Measurements from ENCODE around the gene BAX. TPM values are rescaled to one million over a fixed set of nuclear protein-coding genes. Genes with fewer than 3 reads are reported as not detected.

BAX gene
- polyA plus RNA-seq, 1 donor (not counting 4 experiments of a cell fraction or from before 2014, with no cell fraction given), result 113 TPM

DNA sequence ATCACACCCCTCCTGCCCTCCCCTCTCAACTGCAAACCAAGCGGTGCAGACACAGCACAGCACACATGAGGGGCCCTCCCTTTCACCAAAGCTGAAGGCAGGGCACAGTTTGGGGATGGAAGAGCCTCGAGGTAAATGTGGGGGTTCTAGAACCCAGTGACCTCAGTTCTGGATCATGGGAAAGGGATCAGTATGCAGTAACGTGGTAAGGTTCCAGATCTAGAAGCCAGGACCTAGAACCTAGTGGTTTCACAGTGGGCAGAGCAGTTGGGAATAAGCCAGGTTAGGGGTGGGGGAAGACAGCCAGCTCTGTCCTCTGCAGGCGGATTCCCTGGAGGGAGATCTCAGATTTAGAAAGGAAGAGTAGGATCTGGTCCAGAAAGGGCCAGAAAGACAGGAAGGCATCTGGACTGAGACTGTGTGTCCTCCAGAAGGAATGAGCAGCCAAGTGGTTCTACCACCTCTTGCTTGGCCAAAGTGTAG is 13.5 kb downstream of the BAX start:
- Histone ChIP-seq H3K9me3 (ENCODE audit: control insufficient read depth, low read depth, low read length) (no peaks in the 10 kb centered on the region), H3K36me3 (ENCODE audit: control insufficient read depth in 2 of 2, extremely low read depth in 1 of 2, insufficient read depth in 2 of 2, low read length in 2 of 2) (peaks cover 18 to 24% of the 10 kb centered on the region in 2 experiments), H2AFZ (ENCODE audit: control insufficient read depth, low read length) (no peak overlapping the region), H3K4me2 (ENCODE audit: control insufficient read depth, extremely low read depth, insufficient read depth, low read depth, low read length) (no peak overlapping the region), H4K20me1 (ENCODE audit: control insufficient read depth, extremely low read depth, insufficient read depth, low read length) (peaks cover 6% of the 10 kb centered on the region), H3K79me2 (ENCODE audit: control insufficient read depth, insufficient read depth, low read length) (peaks cover 7% of the 10 kb centered on the region), H3K27me3 (ENCODE audit: control insufficient read depth, extremely low read depth, insufficient read depth, low read length) (no peaks in the 10 kb centered on the region), H3K4me1 (ENCODE audit: control insufficient read depth, extremely low read depth, insufficient read depth, low read length) (peaks cover 25% of the 10 kb centered on the region), H3K9me1 (ENCODE audit: control insufficient read depth, extremely low read depth, insufficient read depth, low read length) (peaks cover 4% of the 10 kb centered on the region), H3K27ac (ENCODE audit: control insufficient read depth, insufficient read depth, low read length) (no peak overlapping the region), H3K4me3 (ENCODE audit: control insufficient read depth in 2 of 3, extremely low read depth in 1 of 3, insufficient read depth in 2 of 3, low read depth in 1 of 3, low read length in 3 of 3) (no peak overlapping the region), H3K9ac (ENCODE audit: control insufficient read depth, extremely low read depth, insufficient read depth, low read length) (no peak overlapping the region)
- no peak for FAIRE-seq
- DNase-seq (ENCODE audit: low read depth, low spot score), result no peak
- dilution Hi-C loops (cut with MboI; ENCODE audit: extremely low pct_ligation_motif_present, low sequenced_read_pairs), result no loop called here
- TF ChIP-seq, protein P1, sequence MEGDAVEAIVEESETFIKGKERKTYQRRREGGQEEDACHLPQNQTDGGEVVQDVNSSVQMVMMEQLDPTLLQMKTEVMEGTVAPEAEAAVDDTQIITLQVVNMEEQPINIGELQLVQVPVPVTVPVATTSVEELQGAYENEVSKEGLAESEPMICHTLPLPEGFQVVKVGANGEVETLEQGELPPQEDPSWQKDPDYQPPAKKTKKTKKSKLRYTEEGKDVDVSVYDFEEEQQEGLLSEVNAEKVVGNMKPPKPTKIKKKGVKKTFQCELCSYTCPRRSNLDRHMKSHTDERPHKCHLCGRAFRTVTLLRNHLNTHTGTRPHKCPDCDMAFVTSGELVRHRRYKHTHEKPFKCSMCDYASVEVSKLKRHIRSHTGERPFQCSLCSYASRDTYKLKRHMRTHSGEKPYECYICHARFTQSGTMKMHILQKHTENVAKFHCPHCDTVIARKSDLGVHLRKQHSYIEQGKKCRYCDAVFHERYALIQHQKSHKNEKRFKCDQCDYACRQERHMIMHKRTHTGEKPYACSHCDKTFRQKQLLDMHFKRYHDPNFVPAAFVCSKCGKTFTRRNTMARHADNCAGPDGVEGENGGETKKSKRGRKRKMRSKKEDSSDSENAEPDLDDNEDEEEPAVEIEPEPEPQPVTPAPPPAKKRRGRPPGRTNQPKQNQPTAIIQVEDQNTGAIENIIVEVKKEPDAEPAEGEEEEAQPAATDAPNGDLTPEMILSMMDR (optimal IDR thresholded peaks at IDR 0.05 in 1 of 3, IDR thresholded peaks at IDR 0.05 in 1 of 3, conservative IDR thresholded peaks at IDR 0.05 in 1 of 3; ENCODE audit: extremely low read depth in 1 of 3, insufficient read depth in 2 of 3, low read length in 3 of 3), result no peak
- TF ChIP-seq EZH2 (IDR thresholded peaks at IDR 0.05; ENCODE audit: low read length), result no peak

DNA sequence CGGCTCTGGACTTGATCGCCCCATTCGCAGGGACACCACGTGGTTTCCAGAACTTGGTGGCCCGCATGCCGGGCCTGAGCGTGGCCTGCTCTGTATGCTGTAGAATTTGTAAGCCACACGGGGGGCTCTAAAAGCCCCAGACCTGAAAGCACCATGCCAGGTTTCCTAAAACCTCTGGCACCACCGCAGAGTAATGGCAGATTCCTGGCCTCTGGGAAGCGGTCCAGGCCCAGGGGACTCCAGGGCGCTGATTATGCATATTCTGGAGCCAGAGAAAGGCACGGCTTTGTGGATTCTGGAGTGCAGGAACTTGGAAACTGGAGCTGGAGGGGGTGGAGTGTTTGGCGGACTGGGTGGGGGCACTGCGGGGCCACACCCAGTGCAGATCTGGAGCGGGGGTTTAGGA is 14.1 kb downstream of the BAX start:
- DNase-seq (ENCODE audit: low read depth, low spot score) (no peak), FAIRE-seq (no peak)
- H3K4me1 ChIP-seq (ENCODE audit: control insufficient read depth, extremely low read depth, insufficient read depth, low read length), result peaks cover 19% of the 10 kb centered on the region
- no peaks in the 10 kb centered on the region for H3K9me3 ChIP-seq (ENCODE audit: control insufficient read depth, low read depth, low read length)
- peaks cover 7% of the 10 kb centered on the region for H3K79me2 ChIP-seq (ENCODE audit: control insufficient read depth, insufficient read depth, low read length)
- H3K36me3 ChIP-seq (ENCODE audit: control insufficient read depth in 2 of 2, extremely low read depth in 1 of 2, insufficient read depth in 2 of 2, low read length in 2 of 2), result peaks cover 20 to 24% of the 10 kb centered on the region in 2 experiments
- no peak overlapping the region for H3K4me3 ChIP-seq (ENCODE audit: control insufficient read depth in 2 of 3, extremely low read depth in 1 of 3, insufficient read depth in 2 of 3, low read depth in 1 of 3, low read length in 3 of 3)
- no peak overlapping the region for H3K4me2 ChIP-seq (ENCODE audit: control insufficient read depth, extremely low read depth, insufficient read depth, low read depth, low read length)
- no peak overlapping the region for H3K27ac ChIP-seq (ENCODE audit: control insufficient read depth, insufficient read depth, low read length)
- no peaks in the 10 kb centered on the region for H3K27me3 ChIP-seq (ENCODE audit: control insufficient read depth, extremely low read depth, insufficient read depth, low read length)
- TF ChIP-seq EZH2 (IDR thresholded peaks at IDR 0.05; ENCODE audit: low read length), result no peak
- TF ChIP-seq, protein P1 (optimal IDR thresholded peaks at IDR 0.05 in 1 of 3, IDR thresholded peaks at IDR 0.05 in 1 of 3, conservative IDR thresholded peaks at IDR 0.05 in 1 of 3; ENCODE audit: extremely low read depth in 1 of 3, insufficient read depth in 2 of 3, low read length in 3 of 3), result no peak
- peaks cover 6% of the 10 kb centered on the region for H4K20me1 ChIP-seq (ENCODE audit: control insufficient read depth, extremely low read depth, insufficient read depth, low read length)
- no peak overlapping the region for H2AFZ ChIP-seq (ENCODE audit: control insufficient read depth, low read length)
- dilution Hi-C loops (cut with MboI; ENCODE audit: extremely low pct_ligation_motif_present, low sequenced_read_pairs), result no loop called here
- peaks cover 4% of the 10 kb centered on the region for H3K9me1 ChIP-seq (ENCODE audit: control insufficient read depth, extremely low read depth, insufficient read depth, low read length)
- no peak overlapping the region for H3K9ac ChIP-seq (ENCODE audit: control insufficient read depth, extremely low read depth, insufficient read depth, low read length)

All from keratinocyte (primary cell).